K562 (cell line): Measurements from ENCODE around the gene NINJ2. TPM values are rescaled to one million over a fixed set of nuclear protein-coding genes. Genes with fewer than 3 reads are reported as not detected.
A peak's percentile ranks its signal among the peaks of the same experiment; 100 is the strongest.

Experiments used
- ATAC-seq: fragments of 200-7000 bp; cut with Tn5 transposase; 3 replicates; pipeline ENCODE4 v1.9.1; 2020; ENCODE audit warnings: moderate library complexity
- BruUV-seq: library from RNA; stranded (reverse); fragments of 400-500 nt; replicated peaks from 2 replicates; lab custom pipeline; 2021; lab: Mats Ljungman, UMichigan
- CTCF ChIA-PET: fragments of 300-600 bp; formaldehyde crosslinking; extraction: SDS; loops from one replicate; lab custom pipeline; 2021; ENCODE audit warnings: low intra/inter-chr PET ratio; lab: Yijun Ruan, JAX
- POLR2A ChIA-PET: fragments of 300-600, 350-650 bp; sonication (Branson Sonifier 250); formaldehyde crosslinking; extraction: SDS; loops from one replicate; lab custom pipeline; 2021; ENCODE audit warnings: antibody characterized with exemption, inconsistent platforms; lab: Yijun Ruan, JAX
- DNase-seq, 4 experiments: peaks; one replicate each; pipeline versions ENCODE4 v3.0.0 to v3.0.0-alpha.2; 2011 to 2018; ENCODE audit warnings: low spot score in 3 of 4, mixed read lengths in 3 of 4; ENCODE audit errors: extremely low read depth in 1 of 4
- FAIRE-seq: peaks from 2 replicates; lab custom pipeline; 2011; peaks lifted over from hg19 to GRCh38; lab: Jason Lieb, UNC
- H2AFZ ChIP-seq: 2 replicates; pipeline ENCODE4 v1.6.0; 2011; ENCODE audit warnings: low read depth, low read length, control low read depth, inconsistent platforms
- H3K27ac ChIP-seq: fragments of 200-600 bp; 3 replicates; pipeline ENCODE4 v1.8.0; 2011; ENCODE audit warnings: low read depth, mild to moderate bottlenecking, control low read depth, inconsistent platforms, low read length, moderate library complexity, mixed read lengths; ENCODE audit errors: extremely low read depth
- H3K27me3 ChIP-seq, 2 experiments: fragments of 300-600 bp in 1 of 2; 2 replicates in 1 of 2; 3 replicates in 1 of 2; pipeline versions ENCODE4 v1.6.0 to v1.8.0; 2011; ENCODE audit warnings: inconsistent platforms in 2 of 2, low read length in 2 of 2, mild to moderate bottlenecking in 1 of 2, mixed read lengths in 1 of 2, moderate library complexity in 1 of 2; ENCODE audit not compliant: control insufficient read depth in 2 of 2, insufficient read depth in 2 of 2
- H3K36me3 ChIP-seq: fragments of 300-600 bp; 3 replicates; pipeline ENCODE4 v1.8.0; 2011; ENCODE audit warnings: mild to moderate bottlenecking, low read length, inconsistent platforms; ENCODE audit not compliant: control insufficient read depth, insufficient read depth
- H3K4me1 ChIP-seq, 2 experiments: fragments of 200-600 bp in 1 of 2; replicated peaks in 1 of 2; 2 replicates in 1 of 2; 3 replicates in 1 of 2; pipeline versions ENCODE4 v1.5.1 to v1.8.0; 2011; ENCODE audit warnings: inconsistent platforms in 2 of 2, low read length in 2 of 2, mild to moderate bottlenecking in 1 of 2, mixed read lengths in 1 of 2, moderate library complexity in 1 of 2; ENCODE audit not compliant: control insufficient read depth in 2 of 2, insufficient read depth in 2 of 2
- H3K4me2 ChIP-seq: 2 replicates; pipeline ENCODE4 v1.6.1; 2011; ENCODE audit warnings: low read length, control low read depth, inconsistent platforms, mixed read lengths; ENCODE audit not compliant: insufficient read depth
- H3K4me3 ChIP-seq: fragments of 200-600 bp; sonication (generic), shearing (Covaris generic); 2 replicates; pipeline ENCODE4 v1.5.1; 2016; ENCODE audit warnings: control low read depth, inconsistent platforms
- H3K79me2 ChIP-seq: fragments of 200-600 bp; 3 replicates; pipeline ENCODE4 v1.8.0; 2011; ENCODE audit warnings: low read length, inconsistent platforms; ENCODE audit not compliant: control insufficient read depth, insufficient read depth
- H3K9ac ChIP-seq, 2 experiments: 2 replicates each; pipeline versions ENCODE4 v1.6.0 to v1.6.1; 2011; ENCODE audit warnings: low read depth in 2 of 2, low read length in 2 of 2, control low read depth in 1 of 2, inconsistent platforms in 1 of 2, mild to moderate bottlenecking in 1 of 2, mixed read lengths in 1 of 2; ENCODE audit not compliant: insufficient read depth in 1 of 2
- H3K9me1 ChIP-seq: one replicate; pipeline ENCODE4 v1.6.0; 2011; ENCODE audit warnings: inconsistent platforms, mild to moderate bottlenecking, low read length, moderate library complexity; ENCODE audit not compliant: control insufficient read depth, insufficient read depth
- H3K9me3 ChIP-seq: replicated peaks from 2 replicates; pipeline ENCODE4 v1.5.1; 2011; ENCODE audit warnings: low read depth, low read length, inconsistent platforms; ENCODE audit not compliant: control insufficient read depth, insufficient read depth
- H4K20me1 ChIP-seq: replicated peaks from 2 replicates; pipeline ENCODE4 v1.6.1; 2011; ENCODE audit warnings: low read length, inconsistent platforms, mixed read lengths; ENCODE audit not compliant: control insufficient read depth, insufficient read depth
- ATF1 ChIP-seq, 2 experiments: fragments of 450-650 bp in 1 of 2; IDR thresholded peaks; 2 replicates each; pipeline ENCODE4 v1.6.1; 2016; ENCODE audit warnings: missing compliant biosample characterization in 1 of 2, missing genetic modification characterization in 1 of 2
- ATF3 ChIP-seq, 2 experiments: fragments of 450-650 bp in 1 of 2; sonication (generic) in 1 of 2; formaldehyde crosslinking in 1 of 2; IDR thresholded peaks in 1 of 2; conservative IDR thresholded peaks in 1 of 2; 2 replicates each; pipeline versions ENCODE4 v1.6.1 to v1.8.1; 2016 to 2023; ENCODE audit warnings: mild to moderate bottlenecking in 2 of 2, moderate library complexity in 2 of 2, inconsistent platforms in 1 of 2, missing genetic modification reagents in 1 of 2
- E2F1 ChIP-seq: sonication (generic); formaldehyde crosslinking; IDR thresholded peaks from 2 replicates; pipeline ENCODE4 v1.8.1; 2023; ENCODE audit warnings: mild to moderate bottlenecking, missing genetic modification reagents, moderate library complexity
- EP400 ChIP-seq: fragments of 450-650 bp; IDR thresholded peaks from 2 replicates; pipeline ENCODE4 v1.6.1; 2017; ENCODE audit warnings: antibody characterized with exemption, mild to moderate bottlenecking, moderate library complexity
- MED1 ChIP-seq: sonication (generic); formaldehyde crosslinking; IDR thresholded peaks from 2 replicates; pipeline ENCODE4 v1.8.1; 2023; ENCODE audit warnings: missing genetic modification reagents, borderline replicate concordance
- POLR2AphosphoS5 ChIP-seq: IDR thresholded peaks from 2 replicates; pipeline ENCODE4 v1.6.1; 2011; ENCODE audit warnings: mild to moderate bottlenecking, low read depth, low read length, moderate library complexity; ENCODE audit not compliant: control insufficient read depth, insufficient read depth
- SMARCB1 ChIP-seq: IDR thresholded peaks from 2 replicates; pipeline ENCODE4 v1.6.1; 2011; ENCODE audit warnings: improper control_type of control experiment, low read depth; ENCODE audit not compliant: insufficient read length
- STAG1 ChIP-seq: sonication (generic); formaldehyde crosslinking; IDR thresholded peaks from 2 replicates; pipeline ENCODE4 v1.5.0; 2020; ENCODE audit warnings: missing genetic modification reagents, borderline replicate concordance
- ZNF436 ChIP-seq: fragments of 250-450, 450-650 bp; sonication (Bioruptor Pico); formaldehyde crosslinking; IDR thresholded peaks from 2 replicates; pipeline ENCODE4 v1.7.0; 2020; ENCODE audit warnings: mild to moderate bottlenecking
- WGBS: fragments of 100-300 bp; shearing (Covaris generic); methylation state at CpG from one replicate; pipeline ENCODE4 v1.1.6; 2016; ENCODE audit warnings: low coverage, mixed read lengths; ENCODE audit not compliant: insufficient coverage; ENCODE audit errors: missing lambda C conversion rate; 5-methylcytosine and 5-hydroxymethylcytosine counted together
- in situ Hi-C: fragments of 300-500 bp; cut with MboI; formaldehyde crosslinking; loops from 4 replicates; pipeline ENCODE4 v1.15.0; 2018; ENCODE audit warnings: inconsistent platforms, mixed read lengths
- intact Hi-C: fragments of 100-400 bp; cut with micrococcal nuclease; formaldehyde crosslinking; loops from 2 replicates; pipeline ENCODE4 v1.14.2; 2022
- polyA plus RNA-seq, 8 experiments: library from polyadenylated mRNA; depleted of rRNA in 4 of 8; stranded (reverse) in 5 of 8; unstranded in 3 of 8; fragments of >200 nt; fragmentation: Nextera tagmentation in 2 of 8; fragmentation: Illumina TruSeq in 1 of 8; extraction: Ambion mirVana in 2 of 8; extraction: Trizol in 1 of 8; gene quantifications; 2 replicates each; pipeline versions ENCODE4 v1.2.1 to v1.2.3, GENCODE V29; 2011 to 2014; ENCODE audit warnings: inconsistent platforms in 1 of 8, missing spikeins in 1 of 8
- total RNA-seq, 7 experiments: library from RNA; depleted of rRNA in 6 of 7; stranded (reverse); fragments of >200 nt in 6 of 7; fragmentation: Illumina TruSeq in 2 of 7; extraction: Trizol in 2 of 7; gene quantifications; 2 replicates each; pipeline versions ENCODE4 v1.2.1 to v1.2.3, GENCODE V29; 2011 to 2021; ENCODE audit warnings: low replicate concordance in 1 of 7

The NINJ2 gene
- total and polyA plus RNA-seq, 9 of the 15 experiments (the other 6 are each of a cell fraction or from before 2014, with no cell fraction given): 2.6 to 16.0 (median 4.5) TPM

GRCh38 chr12:633731-634130, 29.5 kb downstream of the NINJ2 start (continued):
- no peak for TF ChIP-seq ZNF436
- no peak for TF ChIP-seq ATF1 (CRISPR knock-in tag; IDR thresholded peaks at IDR 0.05)
- no peak for TF ChIP-seq ATF1 (tag; IDR thresholded peaks at IDR 0.05)

GRCh38 chr12:632102-632696, 31.0 kb downstream of the NINJ2 start:
- peak overlapping the region in 1 of 2 experiments; percentile 17; a peak in 1 of 4 replicates for H3K9ac ChIP-seq
- 35% methylated on average over 7 of the region's 7 CpGs for WGBS
- FAIRE-seq: peak; percentile 60
- ChIA-PET POLR2A (interaction anchor here (0.5 to 1.6 kb wide), 4 partner anchors 9 to 243 kb away, joined by 3 to 4 read pairs (median 4); partner anchors contain the start of genes KDM5A and WNK1), CTCF (no interaction called here)
- H3K4me3 ChIP-seq: no peak overlapping the region
- no peak overlapping the region for H3K27ac ChIP-seq
- no peaks in the 10 kb centered on the region for H3K79me2 ChIP-seq
- in situ Hi-C loops (no loop called here), intact Hi-C loops (no loop called here)
- H3K9me3 ChIP-seq: no peaks in the 10 kb centered on the region
- no peak for ATAC-seq
- H3K4me1 ChIP-seq: peaks cover 0 to 5% of the 10 kb centered on the region in 2 experiments; a peak in 2 of 5 replicates
- DNase-seq: no peak
- H3K4me2 ChIP-seq: no peak overlapping the region
- H2AFZ ChIP-seq: no peak overlapping the region
- BruUV-seq: no TSS peak
- H4K20me1 ChIP-seq: no peaks in the 10 kb centered on the region
- H3K27me3 ChIP-seq: no peaks in the 10 kb centered on the region
- H3K36me3 ChIP-seq: no peaks in the 10 kb centered on the region
- TF ChIP-seq EP400 (no peak), STAG1 (CRISPR knock-in tag) (no peak), ATF3 (IDR thresholded peaks at IDR 0.05) (no peak), ATF3 (CRISPR knock-in tag; conservative IDR thresholded peaks at IDR 0.05) (no peak), POLR2AphosphoS5 (no peak), MED1 (CRISPR knock-in tag) (no peak), SMARCB1 (no peak), E2F1 (CRISPR knock-in tag) (no peak)
- H3K9me1 ChIP-seq: no peaks in the 10 kb centered on the region
